Heart right ventricle (tissue), 16 donors: Measurements from ENCODE around the gene SND1. TPM values are rescaled to one million over a fixed set of nuclear protein-coding genes. Genes with fewer than 3 reads are reported as not detected.

Experiments used
- ATAC-seq, 8 donors: fragments of 200-7000 bp; cut with Tn5 transposase; one replicate each; pipeline ENCODE4 v1.9.1; 2020; ENCODE audit warnings: mild to moderate bottlenecking in 8 of 8, moderate library complexity in 8 of 8, moderate number of reproducible peaks in 1 of 8
- DNase-seq, 2 donors: peaks; one replicate each; pipeline ENCODE4 v3.0.0-alpha.2; 2020
- H3K27ac ChIP-seq, 10 donors: fragments of 200-600 bp; sonication (generic) in 2 of 10; one replicate each; pipeline versions ENCODE4 v1.5.0 to v1.8.0; 2020 to 2022; ENCODE audit warnings: mild to moderate bottlenecking in 3 of 10
- H3K27me3 ChIP-seq, 7 donors: fragments of 200-600 bp; one replicate each; pipeline ENCODE4 v1.8.0; 2021 to 2022; ENCODE audit warnings: mild to moderate bottlenecking in 2 of 7
- H3K36me3 ChIP-seq, 9 donors: fragments of 200-600 bp; sonication (generic) in 1 of 9; one replicate each; pipeline versions ENCODE4 v1.5.0 to v1.8.0; 2020 to 2022; ENCODE audit warnings: mild to moderate bottlenecking in 2 of 9
- H3K4me1 ChIP-seq, 9 donors: fragments of 200-600 bp; sonication (generic) in 1 of 9; one replicate each; pipeline versions ENCODE4 v1.5.0 to v1.8.0; 2020 to 2022; ENCODE audit warnings: mild to moderate bottlenecking in 4 of 9
- H3K4me3 ChIP-seq, 10 donors: fragments of 200-600 bp; sonication (generic) in 2 of 10; one replicate each; pipeline versions ENCODE4 v1.5.0 to v1.8.0; 2020 to 2022; ENCODE audit warnings: mild to moderate bottlenecking in 7 of 10, moderate library complexity in 2 of 10
- H3K9me3 ChIP-seq, 11 donors: fragments of 200-600 bp in 10 of 11; sonication (generic) in 2 of 11; one replicate each; pipeline versions ENCODE4 v1.5.0 to v1.8.0; 2013 to 2022; ENCODE audit warnings: mild to moderate bottlenecking in 2 of 11, control low read depth in 1 of 11, moderate library complexity in 1 of 11
- WGBS, 2 donors: extraction: QIAGEN DNeasy Blood & Tissue Kit; methylation state at CpG; one replicate each; pipeline ENCODE4 v1.1.7; 2013; ENCODE audit warnings: inconsistent platforms in 1 of 2; 5-methylcytosine and 5-hydroxymethylcytosine counted together
- intact Hi-C, 10 donors: fragments of 100-400 bp; cut with DNase I; formaldehyde crosslinking; loops; one replicate each; pipeline versions ENCODE4 v1.11.1 to v1.14.2; 2022
- polyA plus RNA-seq, 2 donors: library from polyadenylated mRNA; stranded (reverse); fragments of 200-250 nt; gene quantifications; one replicate each; pipeline ENCODE4 v1.2.3, GENCODE V29; 2013
- total RNA-seq, 10 donors: library from RNA; stranded (reverse); fragmentation: NEBNext Ultra II Directional in 3 of 10; extraction: Animal tissue kit (Norgen Biotek cat#: 25700) in 3 of 10; gene quantifications; one replicate each; pipeline versions ENCODE4 v1.2.1 to v1.2.4, GENCODE V29; 2021 to 2023
- TF ChIP-seq, protein P1 (sequence below), 9 donors: fragments of 200-600 bp; sonication (generic) in 2 of 9; IDR thresholded peaks; one replicate each; pipeline versions ENCODE4 v1.5.0 to v1.8.0; 2021 to 2022; ENCODE audit warnings: antibody characterized with exemption in 9 of 9, mild to moderate bottlenecking in 5 of 9, moderate library complexity in 1 of 9
- donor health status: Arrhythmogenic right ventricular cardiomyopathy.
- donor health status: ischemic (EF 13 %, LVEDD 7.1; RV severe dilation, severe dysfunction).
- donor health status: healthy with polysubstance abuse.
- donor health status: DM: no; HTN: yes; CAD: no.
- donor health status: DM: no; HTN: no; CAD: no.
- donor health status: ischemic (EF 25% LVEDD 6.9; RV normal size, moderate dysfunction).
- donor health status: ischemic (EF 25% LVEDD 5.7; RV mildly dilated, moderate dysfunction).
- donor health status: healthy.
- donor health status: DM: yes; HTN: yes; CAD: no.
- donor health status: Ischemic cardiomyopathy.
- donor health status: ischemic (EF 35%, LVEDD 5.7; RV mildly dilated, moderate dysfunction).
- donor health status: nonischemic (EF 11% LVEDD 7.7; RV severe dilation, severe dysfunction).
- donor health status: DM: yes; HTN: yes; CAD: no.
- donor health status: PGD.
- donor health status: ischemic (EF 29% LVEDD 5.4; RV normal size, mild dysfunction).
- donor health status: nonischemic (EF 23%, LVEDD 6.1; RV moderate dilation, normal function).

SND1 gene
- total and polyA plus RNA-seq, 12 donors: 39.9 to 107 (median 80.8) TPM

DNA sequence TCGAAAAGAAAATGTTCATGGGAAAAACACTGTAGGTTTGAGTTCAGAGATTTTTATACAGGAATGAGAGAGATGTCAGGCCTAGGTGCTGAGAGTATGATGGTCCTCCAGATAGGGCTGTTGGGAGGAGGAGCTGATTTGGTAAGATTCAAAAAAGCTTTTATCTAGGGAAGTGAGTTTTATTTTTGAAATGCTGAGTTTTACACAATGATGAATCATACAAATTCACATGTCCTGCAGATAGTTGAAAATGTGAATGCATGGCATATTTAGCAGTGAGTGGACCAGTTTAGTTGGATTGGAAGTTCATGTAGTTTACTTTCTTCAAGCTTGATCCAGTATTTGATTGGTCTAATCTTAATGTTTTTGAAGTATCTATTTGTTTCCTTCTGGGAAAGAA, 224.4 kb downstream of the SND1 start:
- no peaks in the 10 kb centered on the region for H3K36me3 ChIP-seq
- ATAC-seq: no peak
- no peaks in the 10 kb centered on the region for H3K9me3 ChIP-seq
- peaks cover 0 to 33% (median 10%) of the 10 kb centered on the region in 9 donors for H3K4me1 ChIP-seq
- DNase-seq: no peak
- TF ChIP-seq, protein P1, sequence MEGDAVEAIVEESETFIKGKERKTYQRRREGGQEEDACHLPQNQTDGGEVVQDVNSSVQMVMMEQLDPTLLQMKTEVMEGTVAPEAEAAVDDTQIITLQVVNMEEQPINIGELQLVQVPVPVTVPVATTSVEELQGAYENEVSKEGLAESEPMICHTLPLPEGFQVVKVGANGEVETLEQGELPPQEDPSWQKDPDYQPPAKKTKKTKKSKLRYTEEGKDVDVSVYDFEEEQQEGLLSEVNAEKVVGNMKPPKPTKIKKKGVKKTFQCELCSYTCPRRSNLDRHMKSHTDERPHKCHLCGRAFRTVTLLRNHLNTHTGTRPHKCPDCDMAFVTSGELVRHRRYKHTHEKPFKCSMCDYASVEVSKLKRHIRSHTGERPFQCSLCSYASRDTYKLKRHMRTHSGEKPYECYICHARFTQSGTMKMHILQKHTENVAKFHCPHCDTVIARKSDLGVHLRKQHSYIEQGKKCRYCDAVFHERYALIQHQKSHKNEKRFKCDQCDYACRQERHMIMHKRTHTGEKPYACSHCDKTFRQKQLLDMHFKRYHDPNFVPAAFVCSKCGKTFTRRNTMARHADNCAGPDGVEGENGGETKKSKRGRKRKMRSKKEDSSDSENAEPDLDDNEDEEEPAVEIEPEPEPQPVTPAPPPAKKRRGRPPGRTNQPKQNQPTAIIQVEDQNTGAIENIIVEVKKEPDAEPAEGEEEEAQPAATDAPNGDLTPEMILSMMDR (IDR thresholded peaks at IDR 0.05): no peak
- H3K27ac ChIP-seq: no peak overlapping the region
- H3K4me3 ChIP-seq: no peak overlapping the region
- intact Hi-C loops: no loop called here
- WGBS, 2 donors: 86 to 90% methylated on average over 1 of the region's 1 CpG
- no peaks in the 10 kb centered on the region for H3K27me3 ChIP-seq

DNA sequence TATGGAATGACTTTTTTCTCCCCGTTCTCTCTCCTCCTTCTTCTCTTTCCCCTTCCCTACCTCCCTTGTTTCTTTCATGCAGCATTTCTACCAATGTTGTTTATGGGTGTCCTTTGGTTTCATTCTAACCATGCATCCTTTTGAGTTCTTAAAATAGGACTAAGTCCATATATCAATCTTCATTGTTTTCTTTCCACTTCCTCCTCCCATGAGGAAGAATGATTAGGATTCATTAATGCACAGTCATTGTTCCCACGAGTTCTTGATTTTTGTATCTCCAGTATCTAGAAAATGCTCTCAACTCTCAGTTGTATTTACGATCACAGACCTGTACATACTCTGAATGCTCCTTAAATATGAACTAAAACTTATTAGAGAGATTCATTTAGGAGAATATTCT, 226.0 kb downstream of the SND1 start:
- Histone ChIP-seq H3K4me1 (peaks cover 0 to 37% (median 10%) of the 10 kb centered on the region in 9 donors), H3K9me3 (no peaks in the 10 kb centered on the region), H3K36me3 (no peaks in the 10 kb centered on the region), H3K4me3 (no peak overlapping the region), H3K27ac (no peak overlapping the region), H3K27me3 (no peaks in the 10 kb centered on the region)
- ATAC-seq (no peak), DNase-seq (no peak)
- WGBS, 2 donors: 79 to 81% methylated on average over 3 of the region's 3 CpGs
- TF ChIP-seq, protein P1 (IDR thresholded peaks at IDR 0.05): no peak
- intact Hi-C loops: no loop called here

DNA sequence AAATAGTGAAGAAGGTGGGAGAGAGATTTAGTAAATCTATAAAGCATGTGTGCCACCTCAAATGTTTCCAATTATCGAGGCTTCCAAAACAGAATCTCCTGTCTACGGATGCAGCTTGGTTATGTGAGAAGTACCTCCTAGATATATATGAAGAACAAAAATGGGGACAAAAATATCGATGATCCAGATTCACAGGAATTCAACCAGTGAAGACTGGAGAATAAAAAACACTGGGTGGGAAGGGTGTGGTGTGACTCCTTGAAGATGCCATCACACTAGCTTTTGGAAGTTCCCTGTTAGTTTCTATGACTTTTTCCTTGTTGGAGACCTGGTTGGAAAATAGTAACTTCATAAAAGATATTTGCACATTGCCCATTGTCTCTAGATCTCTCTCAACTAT, 226.8 kb downstream of the SND1 start:
- Histone ChIP-seq H3K27me3 (no peaks in the 10 kb centered on the region), H3K9me3 (no peaks in the 10 kb centered on the region), H3K27ac (no peak overlapping the region), H3K4me3 (no peak overlapping the region), H3K36me3 (no peaks in the 10 kb centered on the region), H3K4me1 (peaks cover 0 to 37% (median 13%) of the 10 kb centered on the region in 9 donors)
- DNase-seq (no peak), ATAC-seq (no peak)
- TF ChIP-seq, protein P1 (IDR thresholded peaks at IDR 0.05): no peak
- 98 to 99% methylated on average over 3 of the region's 3 CpGs for WGBS, 2 donors
- intact Hi-C loops: no loop called here

DNA sequence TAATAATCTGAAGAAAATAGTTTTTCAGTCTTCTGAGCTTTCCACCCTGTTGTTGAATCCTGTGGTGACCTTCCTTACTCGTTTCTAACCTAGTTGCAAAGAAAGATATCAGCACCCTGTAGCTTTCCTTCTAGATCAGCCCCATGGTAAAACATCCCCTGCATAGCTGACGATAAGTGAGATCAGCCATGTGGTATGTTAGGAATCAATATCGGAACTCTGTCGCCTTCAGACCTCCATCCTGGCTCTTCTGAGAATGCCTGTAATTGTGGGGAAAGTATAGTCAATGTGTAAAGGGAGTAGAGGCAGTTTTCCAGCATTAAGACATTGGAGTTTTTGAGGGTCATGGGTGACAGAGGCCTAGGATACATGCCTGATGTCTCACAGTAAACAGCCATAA, 227.4 kb downstream of the SND1 start:
- TF ChIP-seq, protein P1 (IDR thresholded peaks at IDR 0.05): no peak

More for the DNA sequence above, 227.4 kb downstream of the SND1 start:
- H3K4me3 ChIP-seq: no peak overlapping the region
- H3K36me3 ChIP-seq: no peaks in the 10 kb centered on the region
- intact Hi-C loops: no loop called here
- H3K9me3 ChIP-seq: no peaks in the 10 kb centered on the region
- H3K4me1 ChIP-seq: peaks cover 0 to 37% (median 19%) of the 10 kb centered on the region in 9 donors
- H3K27me3 ChIP-seq: no peaks in the 10 kb centered on the region
- ATAC-seq (no peak), DNase-seq (no peak)
- WGBS, 2 donors: 82 to 92% methylated on average over 4 of the region's 4 CpGs
- no peak overlapping the region for H3K27ac ChIP-seq
